Ovary (tissue), 3 donors: Measurements from ENCODE around the gene C6orf163.

Experiments used
- EP300 ChIP-seq: sonication (generic); formaldehyde crosslinking; IDR thresholded peaks from one replicate; pipeline ENCODE4 v1.6.1; 2017; ENCODE audit warnings: antibody characterized with exemption
- POLR2A ChIP-seq: fragments of 450-650 bp; IDR thresholded peaks from one replicate; pipeline ENCODE4 v1.6.1; 2017; ENCODE audit warnings: antibody characterized with exemption, mild to moderate bottlenecking, moderate library complexity
- TF ChIP-seq, protein P1 (sequence below), 3 donors: fragments of 450-650 bp in 2 of 3; fragments of 200-600 bp in 1 of 3; IDR thresholded peaks; one replicate each; pipeline versions ENCODE4 v1.5.1 to v1.8.0; 2016 to 2022; ENCODE audit warnings: antibody characterized with exemption in 3 of 3, mild to moderate bottlenecking in 1 of 3
- donor health status: DM: no; HTN: no; CAD: no.

DNA sequence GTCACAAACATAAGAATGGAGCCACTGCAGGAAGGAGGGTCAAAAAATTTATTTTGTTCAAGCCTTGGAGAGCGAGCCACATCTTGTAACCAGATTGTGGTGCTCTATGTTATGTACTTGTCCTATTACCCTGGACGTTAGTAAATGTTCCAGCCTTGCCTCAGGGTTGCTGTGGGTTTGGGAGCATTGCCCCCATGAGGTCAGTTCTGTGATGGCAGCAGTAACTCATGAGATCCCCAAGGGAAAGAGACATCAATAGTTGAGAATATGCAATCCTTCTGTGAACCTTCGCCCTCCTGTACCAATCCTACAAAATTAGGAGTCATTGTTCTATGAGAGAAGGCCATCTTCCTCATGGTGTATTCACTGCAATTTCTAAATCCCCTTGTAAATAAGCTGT, 46.7 kb downstream of the C6orf163 start:
- TF ChIP-seq, protein P1, sequence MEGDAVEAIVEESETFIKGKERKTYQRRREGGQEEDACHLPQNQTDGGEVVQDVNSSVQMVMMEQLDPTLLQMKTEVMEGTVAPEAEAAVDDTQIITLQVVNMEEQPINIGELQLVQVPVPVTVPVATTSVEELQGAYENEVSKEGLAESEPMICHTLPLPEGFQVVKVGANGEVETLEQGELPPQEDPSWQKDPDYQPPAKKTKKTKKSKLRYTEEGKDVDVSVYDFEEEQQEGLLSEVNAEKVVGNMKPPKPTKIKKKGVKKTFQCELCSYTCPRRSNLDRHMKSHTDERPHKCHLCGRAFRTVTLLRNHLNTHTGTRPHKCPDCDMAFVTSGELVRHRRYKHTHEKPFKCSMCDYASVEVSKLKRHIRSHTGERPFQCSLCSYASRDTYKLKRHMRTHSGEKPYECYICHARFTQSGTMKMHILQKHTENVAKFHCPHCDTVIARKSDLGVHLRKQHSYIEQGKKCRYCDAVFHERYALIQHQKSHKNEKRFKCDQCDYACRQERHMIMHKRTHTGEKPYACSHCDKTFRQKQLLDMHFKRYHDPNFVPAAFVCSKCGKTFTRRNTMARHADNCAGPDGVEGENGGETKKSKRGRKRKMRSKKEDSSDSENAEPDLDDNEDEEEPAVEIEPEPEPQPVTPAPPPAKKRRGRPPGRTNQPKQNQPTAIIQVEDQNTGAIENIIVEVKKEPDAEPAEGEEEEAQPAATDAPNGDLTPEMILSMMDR (IDR thresholded peaks at IDR 0.05): no peak
- no peak for TF ChIP-seq POLR2A
- no peak for TF ChIP-seq EP300
